Brain microvascular endothelial cell (primary cell): ENCODE data around the gene FAM184B.
A peak's percentile ranks its signal among the peaks of the same experiment; 100 is the strongest.
"Not testable (repeated sequence)": the region's sequence is repeated elsewhere in the genome, so short reads cannot be mapped to it uniquely, and the experiment has no call there.

Source experiments
- DNase-seq: peaks from one replicate; pipeline ENCODE4 v3.0.0-alpha.2; 2020
- H3K27ac ChIP-seq: fragments of 250-450 bp; sonication (Bioruptor Pico); 2 replicates; pipeline ENCODE4 v1.5.1; 2020; ENCODE audit warnings: mild to moderate bottlenecking, moderate library complexity
- H3K27me3 ChIP-seq: fragments of 250-450 bp; sonication (Bioruptor Pico); replicated peaks from 2 replicates; pipeline ENCODE4 v1.5.1; 2020; ENCODE audit warnings: mild to moderate bottlenecking
- H3K36me3 ChIP-seq: fragments of 250-450 bp; sonication (Bioruptor Pico); replicated peaks from 2 replicates; pipeline ENCODE4 v1.5.1; 2020; ENCODE audit warnings: mild to moderate bottlenecking
- H3K4me3 ChIP-seq: 2 replicates; pipeline ENCODE4 v1.5.1; 2011; ENCODE audit warnings: low read depth, mild to moderate bottlenecking, control low read depth, low read length, moderate library complexity
- CTCF ChIP-seq: IDR thresholded peaks from 2 replicates; pipeline ENCODE4 v1.5.1; 2011; ENCODE audit warnings: low read depth, mild to moderate bottlenecking, moderate library complexity, low read length, control low read depth, inconsistent platforms; ENCODE audit errors: missing control alignments
- in situ Hi-C: cut with HindIII; loops from 2 replicates; pipeline ENCODE4 v1.10.0; 2017; ENCODE audit warnings: low sequenced_read_pairs, low pct_ligation_motif_present

FAM184B gene

DNA sequence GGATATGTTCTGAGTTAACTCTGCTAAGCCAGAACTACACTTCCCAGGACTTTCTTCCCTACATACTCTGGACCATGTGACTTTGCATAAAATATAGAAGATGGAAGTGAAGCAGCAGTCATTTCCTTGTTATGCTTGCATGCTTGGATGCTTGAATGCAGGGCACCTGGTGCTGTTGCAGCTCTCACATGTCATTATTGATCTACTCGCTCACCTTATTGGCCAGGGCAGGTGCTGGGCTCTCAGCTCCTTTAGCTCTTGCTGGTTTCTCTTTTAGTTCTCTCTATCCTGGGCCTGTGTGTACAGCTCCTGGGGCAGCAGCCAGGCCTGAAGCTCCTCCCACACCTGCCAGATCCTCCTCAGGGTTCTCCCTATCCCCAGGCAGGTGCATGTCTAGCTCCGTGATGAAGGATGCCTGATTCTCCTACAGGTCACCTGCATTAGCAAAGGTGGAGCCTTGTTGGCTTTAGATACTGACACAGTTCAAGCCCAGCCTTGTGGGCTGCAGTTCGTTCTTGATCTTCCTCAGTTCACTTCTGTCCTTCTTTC is 113.7 kb downstream of the FAM184B start:
- no peak for DNase-seq
- Histone ChIP-seq H3K4me3 (no peak overlapping the region), H3K36me3 (no peaks in the 10 kb centered on the region), H3K27me3 (no peaks in the 10 kb centered on the region), H3K27ac (no peak overlapping the region)
- TF ChIP-seq CTCF = no peak
- in situ Hi-C loops = no loop called here

GRCh38 chr4:17667253-17667652 is 114.2 kb downstream of the FAM184B start:
- H3K36me3 ChIP-seq = no peaks in the 10 kb centered on the region
- no peak overlapping the region for H3K4me3 ChIP-seq
- no peak overlapping the region for H3K27ac ChIP-seq
- no peak for DNase-seq
- in situ Hi-C loops = no loop called here
- no peaks in the 10 kb centered on the region for H3K27me3 ChIP-seq
- no peak for TF ChIP-seq CTCF

DNA sequence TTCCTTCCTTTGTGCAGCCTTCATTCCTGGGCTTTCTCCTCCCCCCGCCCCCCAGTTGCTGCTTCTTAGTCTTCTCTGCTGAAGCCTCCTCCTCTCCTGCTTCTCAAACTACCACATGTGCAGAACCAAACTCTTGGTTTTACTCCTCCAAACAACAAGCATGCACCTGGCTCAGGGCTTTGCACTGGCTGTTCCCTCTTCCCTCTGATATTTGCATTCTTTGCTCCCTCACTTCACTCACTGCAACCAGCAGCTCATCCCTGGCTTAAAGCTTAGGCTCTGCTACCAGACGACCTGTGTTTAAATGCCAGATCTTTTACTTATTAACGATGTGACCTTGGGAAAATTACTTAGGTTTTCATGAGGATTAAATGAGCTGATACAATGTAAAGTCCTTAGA is 115.6 kb downstream of the FAM184B start:
- Histone ChIP-seq H3K4me3 (no peak overlapping the region), H3K36me3 (no peaks in the 10 kb centered on the region), H3K27ac (no peak overlapping the region), H3K27me3 (no peaks in the 10 kb centered on the region)
- in situ Hi-C loops = no loop called here
- DNase-seq = no peak
- no peak for TF ChIP-seq CTCF

DNA sequence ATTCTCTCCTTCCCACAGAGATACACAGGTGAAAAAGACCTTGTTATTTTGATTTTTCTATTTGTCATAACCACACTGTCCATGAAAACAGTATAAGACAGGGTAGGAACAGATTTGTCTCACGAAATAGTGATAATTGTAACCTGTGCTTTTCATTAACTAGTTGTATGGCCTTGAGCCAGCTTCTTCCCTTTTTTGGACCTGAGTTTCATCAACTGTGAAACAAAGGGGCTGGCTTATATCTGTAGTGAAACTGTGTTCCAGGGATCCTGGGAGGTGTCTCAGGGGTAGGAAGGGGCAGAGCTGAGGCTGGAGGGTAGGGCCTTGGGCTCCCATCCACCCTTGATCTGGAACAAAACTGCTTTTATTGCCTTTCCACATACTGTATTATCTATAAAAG is 116.1 kb downstream of the FAM184B start:
- TF ChIP-seq CTCF = no peak
- no peak for DNase-seq
- H3K36me3 ChIP-seq = no peaks in the 10 kb centered on the region
- in situ Hi-C loops = no loop called here
- no peaks in the 10 kb centered on the region for H3K27me3 ChIP-seq
- no peak overlapping the region for H3K27ac ChIP-seq
- H3K4me3 ChIP-seq = no peak overlapping the region

DNA sequence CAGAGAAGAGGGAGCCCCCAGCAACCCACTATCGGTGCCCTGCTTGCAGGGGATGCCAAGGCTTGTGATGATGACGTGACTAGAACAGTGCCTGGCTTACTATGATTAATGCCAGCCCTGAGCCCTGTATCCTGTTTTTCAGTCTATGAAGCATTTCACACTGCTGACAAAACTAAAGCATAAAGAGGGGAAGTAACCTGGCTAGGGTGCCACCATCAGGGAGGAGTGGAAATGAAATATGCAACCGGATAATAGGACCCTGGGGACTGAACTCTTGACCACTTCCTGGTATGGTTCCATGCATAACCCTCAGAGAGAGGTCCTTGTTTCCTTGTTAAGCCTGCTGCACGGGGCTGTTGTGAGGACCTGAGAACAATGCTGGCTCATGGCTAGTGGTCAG is 116.7 kb downstream of the FAM184B start:
- in situ Hi-C loops = no loop called here
- no peak for DNase-seq
- Histone ChIP-seq H3K36me3 (no peaks in the 10 kb centered on the region), H3K27ac (no peak overlapping the region), H3K4me3 (no peak overlapping the region), H3K27me3 (no peaks in the 10 kb centered on the region)
- no peak for TF ChIP-seq CTCF

- peak; percentile 7 for DNase-seq
- no peak for TF ChIP-seq CTCF
- Histone ChIP-seq H3K4me3 (no peak overlapping the region), H3K27ac (no peak overlapping the region), H3K27me3 (no peaks in the 10 kb centered on the region), H3K36me3 (no peaks in the 10 kb centered on the region)
- in situ Hi-C loops = no loop called here
Measured at GRCh38 chr4:17662694-17663093, 118.7 kb downstream of the FAM184B start.

DNA sequence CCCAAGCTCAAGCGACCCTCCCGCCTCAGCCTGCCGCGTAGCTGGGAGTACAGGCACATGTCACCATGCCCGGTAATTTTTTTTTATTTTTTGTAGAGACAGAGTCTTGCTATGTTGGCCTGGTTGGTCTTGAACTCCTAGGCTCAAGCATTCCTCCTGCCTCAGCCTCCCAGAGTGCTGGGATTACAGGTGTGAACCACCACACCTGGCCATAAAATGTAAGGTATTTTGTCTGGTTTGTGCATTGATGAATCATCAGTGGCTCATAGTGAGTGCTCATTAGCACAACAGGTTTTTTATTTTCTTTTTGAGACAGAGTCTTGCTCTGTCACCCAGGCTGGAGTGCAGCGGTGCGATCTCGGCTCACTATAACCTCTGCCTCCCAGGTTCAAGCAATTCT is 122.2 kb downstream of the FAM184B start:
- H3K27me3 ChIP-seq, H3K4me3 ChIP-seq, DNase-seq, in situ Hi-C loops, H3K27ac ChIP-seq, H3K36me3 ChIP-seq: not testable (repeated sequence)
